ENCODE data around the gene DHX30. TPM values are rescaled to one million over a fixed set of nuclear protein-coding genes. Genes with fewer than 3 reads are reported as not detected.
A peak's percentile ranks its signal among the peaks of the same experiment; 100 is the strongest.

The DHX30 gene
- total and polyA plus RNA-seq, 9 of the 15 experiments (the other 6 are each of a cell fraction or from before 2014, with no cell fraction given), result 12.3 to 158 (median 79.0) TPM

DNA sequence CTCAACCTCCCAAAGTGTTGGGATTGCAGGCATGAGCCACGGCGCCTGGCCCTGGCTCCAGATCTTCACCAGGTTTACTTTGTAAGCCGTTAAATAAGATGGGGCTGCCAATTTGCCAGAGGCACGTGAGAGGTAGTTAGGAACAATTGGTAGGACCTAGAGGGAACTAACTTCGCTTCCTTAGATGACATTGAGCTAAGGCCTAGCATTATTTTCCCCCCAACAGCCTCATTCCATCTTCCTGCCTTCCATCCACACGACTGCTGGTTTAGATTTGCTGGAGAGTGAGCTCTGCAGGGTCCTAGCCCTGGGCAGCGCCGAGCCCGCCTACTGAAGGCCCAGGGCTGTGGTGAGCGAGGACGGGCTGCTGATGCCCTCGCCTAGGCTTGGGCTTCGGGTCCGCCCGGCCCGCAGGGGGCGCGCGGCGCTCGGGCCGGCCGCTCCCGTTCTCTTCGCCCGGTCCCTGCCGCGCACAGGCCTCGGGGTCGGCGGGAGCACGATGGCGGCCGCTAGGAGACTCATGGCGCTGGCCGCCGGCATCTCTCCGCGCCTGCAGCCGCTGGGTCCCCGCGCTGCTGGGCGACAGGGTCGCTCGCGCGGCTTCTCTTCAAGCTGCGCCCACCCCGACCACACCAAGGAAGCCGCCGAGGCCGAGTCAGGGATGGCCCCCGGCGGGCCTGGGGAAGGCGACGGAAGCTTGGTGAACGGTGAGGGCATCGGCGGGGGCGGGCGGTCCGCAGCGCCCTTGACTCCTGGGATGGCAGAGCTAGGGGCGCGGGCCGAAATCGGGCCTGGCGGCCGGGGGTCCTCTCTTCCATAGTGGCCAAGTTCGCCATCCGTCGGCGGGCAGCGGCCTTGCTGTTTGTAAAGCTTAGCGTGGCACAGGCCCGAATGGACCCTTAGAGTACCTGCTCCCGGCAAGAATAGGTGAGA, 21.9 kb downstream of the DHX30 start (continued):
- TF ChIP-seq TRIM25 (IDR thresholded peaks at IDR 0.05; ENCODE audit: borderline replicate concordance), result no peak
- peak; percentile 88 for TF ChIP-seq NR2C2 (CRISPR knock-in tag; IDR thresholded peaks at IDR 0.05)
- TF ChIP-seq NR2C2 (tag; IDR thresholded peaks at IDR 0.05), result peak; percentile 97
- no peak for TF ChIP-seq USF1 (CRISPR knock-in tag; IDR thresholded peaks at IDR 0.05)
- no peak; the same call in 1 of the 2 replicates for TF ChIP-seq THAP7 (CRISPR knock-in tag; IDR thresholded peaks at IDR 0.05)
- peak; percentile 73 for TF ChIP-seq ZNF263 (CRISPR knock-in tag; IDR thresholded peaks at IDR 0.05; ENCODE audit: borderline replicate concordance)
- peak; percentile 93 for TF ChIP-seq CTBP1 (IDR thresholded peaks at IDR 0.05; ENCODE audit: borderline replicate concordance)
- TF ChIP-seq CEBPZ (IDR thresholded peaks at IDR 0.05; ENCODE audit: borderline replicate concordance, low read depth, low read length), result no peak
- TF ChIP-seq, protein P1, sequence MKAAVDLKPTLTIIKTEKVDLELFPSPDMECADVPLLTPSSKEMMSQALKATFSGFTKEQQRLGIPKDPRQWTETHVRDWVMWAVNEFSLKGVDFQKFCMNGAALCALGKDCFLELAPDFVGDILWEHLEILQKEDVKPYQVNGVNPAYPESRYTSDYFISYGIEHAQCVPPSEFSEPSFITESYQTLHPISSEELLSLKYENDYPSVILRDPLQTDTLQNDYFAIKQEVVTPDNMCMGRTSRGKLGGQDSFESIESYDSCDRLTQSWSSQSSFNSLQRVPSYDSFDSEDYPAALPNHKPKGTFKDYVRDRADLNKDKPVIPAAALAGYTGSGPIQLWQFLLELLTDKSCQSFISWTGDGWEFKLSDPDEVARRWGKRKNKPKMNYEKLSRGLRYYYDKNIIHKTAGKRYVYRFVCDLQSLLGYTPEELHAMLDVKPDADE (conservative IDR thresholded peaks at IDR 0.05; ENCODE audit: control insufficient read depth, low read depth, low read length), result peak; percentile 90
- no peak for TF ChIP-seq RFX1 (IDR thresholded peaks at IDR 0.05)
- no peak for TF ChIP-seq MTF1 (CRISPR knock-in tag; IDR thresholded peaks at IDR 0.05; ENCODE audit: borderline replicate concordance)
- peak; percentile 96 for TF ChIP-seq SIN3B (IDR thresholded peaks at IDR 0.05; ENCODE audit: low read depth)
- 0 out of 2 replicates have a peak, but pooled peaks have one; percentile 29 for TF ChIP-seq ZHX1 (conservative IDR thresholded peaks at IDR 0.05; ENCODE audit: low read length)
- TF ChIP-seq ZNF717 (CRISPR knock-in tag; IDR thresholded peaks at IDR 0.05), result no peak
- no peak; the same call in 1 of the 2 replicates for TF ChIP-seq ZEB2 (IDR thresholded peaks at IDR 0.05)
- no peak for TF ChIP-seq CHCHD3 (CRISPR knock-in tag; IDR thresholded peaks at IDR 0.05)
